ENCODE data around the gene CDC14B.
A peak's percentile ranks its signal among the peaks of the same experiment; 100 is the strongest.

The CDC14B gene

GRCh38 chr9:96502539-96503373 lies 116.9 kb downstream of the CDC14B start:
- H3K27ac Mint-ChIP-seq = no peak overlapping the region
- no peaks in the 10 kb centered on the region for H3K9me3 Mint-ChIP-seq
- H3K27me3 Mint-ChIP-seq (ENCODE audit: low read depth) = peaks cover 6% of the 10 kb centered on the region
- H3K4me3 Mint-ChIP-seq = no peak overlapping the region
- no peaks in the 10 kb centered on the region for H3K4me1 Mint-ChIP-seq (ENCODE audit: low read depth)
- no peaks in the 10 kb centered on the region for H3K36me3 Mint-ChIP-seq (ENCODE audit: low read depth)

GRCh38 chr9:96501633-96502538 lies 117.8 kb downstream of the CDC14B start:
- Mint-ChIP-seq H3K36me3 (ENCODE audit: low read depth) (no peaks in the 10 kb centered on the region), H3K27ac (no peak overlapping the region), H3K4me1 (ENCODE audit: low read depth) (no peaks in the 10 kb centered on the region), H3K27me3 (ENCODE audit: low read depth) (peaks cover 6% of the 10 kb centered on the region), H3K9me3 (no peaks in the 10 kb centered on the region), H3K4me3 (no peak overlapping the region)

- Mint-ChIP-seq H3K4me3 (no peak overlapping the region), H3K4me1 (ENCODE audit: low read depth) (no peaks in the 10 kb centered on the region), H3K9me3 (no peaks in the 10 kb centered on the region), H3K36me3 (ENCODE audit: low read depth) (no peaks in the 10 kb centered on the region), H3K27ac (no peak overlapping the region), H3K27me3 (ENCODE audit: low read depth) (peaks cover 6% of the 10 kb centered on the region)
These were observed 118.7 kb downstream of the CDC14B start for GRCh38 chr9:96500696-96501632.

DNA sequence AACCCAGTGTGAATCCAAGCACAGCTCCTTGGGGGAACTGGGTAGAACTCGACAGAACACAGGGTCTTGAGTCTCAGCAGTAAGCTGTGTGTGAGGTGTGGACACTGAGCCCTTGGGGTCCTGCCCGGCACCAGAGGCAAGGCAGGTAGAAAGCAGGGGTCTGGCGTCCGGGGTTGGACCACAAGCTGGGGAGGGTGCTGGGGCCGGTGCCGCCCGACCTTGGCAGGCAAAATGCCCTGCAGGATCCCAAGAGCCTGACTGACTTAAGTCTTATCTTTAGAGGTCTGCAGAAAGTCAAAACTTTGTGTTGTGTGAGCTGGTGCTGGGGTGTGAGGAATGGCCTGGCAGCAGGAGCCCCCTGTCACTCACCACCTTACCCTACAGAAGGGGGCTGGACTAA lies 120.4 kb downstream of the CDC14B start:
- H3K27ac Mint-ChIP-seq = no peak overlapping the region
- H3K27me3 Mint-ChIP-seq (ENCODE audit: low read depth) = peaks cover 5% of the 10 kb centered on the region
- no peaks in the 10 kb centered on the region for H3K9me3 Mint-ChIP-seq
- H3K4me3 Mint-ChIP-seq = no peak overlapping the region
- no peaks in the 10 kb centered on the region for H3K36me3 Mint-ChIP-seq (ENCODE audit: low read depth)
- H3K4me1 Mint-ChIP-seq (ENCODE audit: low read depth) = no peaks in the 10 kb centered on the region

GRCh38 chr9:96498796-96499195 lies 120.8 kb downstream of the CDC14B start:
- Mint-ChIP-seq H3K27ac (no peak overlapping the region), H3K9me3 (no peaks in the 10 kb centered on the region), H3K27me3 (ENCODE audit: low read depth) (peaks cover 4% of the 10 kb centered on the region), H3K36me3 (ENCODE audit: low read depth) (no peaks in the 10 kb centered on the region), H3K4me1 (ENCODE audit: low read depth) (no peaks in the 10 kb centered on the region), H3K4me3 (no peak overlapping the region)

DNA sequence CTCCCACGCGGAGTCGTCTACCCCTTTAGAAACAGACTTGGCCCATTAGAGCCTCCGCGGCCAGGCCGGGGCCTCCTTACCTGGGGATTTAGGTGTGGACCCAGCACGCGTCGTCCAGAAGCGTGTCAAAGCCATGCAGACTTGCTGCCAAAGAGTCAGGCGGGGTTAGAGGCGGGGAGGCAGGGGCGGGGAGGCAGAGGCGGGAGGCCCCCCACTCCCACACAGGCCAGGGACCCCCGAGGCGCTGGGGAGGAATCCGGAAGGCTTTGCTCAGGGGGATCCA lies 122.6 kb downstream of the CDC14B start:
- Mint-ChIP-seq H3K27ac (no peak overlapping the region), H3K9me3 (no peaks in the 10 kb centered on the region), H3K4me1 (ENCODE audit: low read depth) (no peaks in the 10 kb centered on the region), H3K36me3 (ENCODE audit: low read depth) (no peaks in the 10 kb centered on the region), H3K27me3 (ENCODE audit: low read depth) (no peaks in the 10 kb centered on the region), H3K4me3 (no peak overlapping the region)

GRCh38 chr9:96496368-96497116 lies 123.1 kb downstream of the CDC14B start:
- no peaks in the 10 kb centered on the region for H3K27me3 Mint-ChIP-seq (ENCODE audit: low read depth)
- H3K9me3 Mint-ChIP-seq = no peaks in the 10 kb centered on the region
- H3K27ac Mint-ChIP-seq = no peak overlapping the region
- peaks cover 2% of the 10 kb centered on the region for H3K36me3 Mint-ChIP-seq (ENCODE audit: low read depth)
- no peak overlapping the region for H3K4me3 Mint-ChIP-seq
- peaks cover 2% of the 10 kb centered on the region for H3K4me1 Mint-ChIP-seq (ENCODE audit: low read depth)

- no peaks in the 10 kb centered on the region for H3K27me3 Mint-ChIP-seq (ENCODE audit: low read depth)
- H3K27ac Mint-ChIP-seq = no peak overlapping the region
- no peak overlapping the region for H3K4me3 Mint-ChIP-seq
- no peaks in the 10 kb centered on the region for H3K9me3 Mint-ChIP-seq
- peaks cover 5% of the 10 kb centered on the region for H3K4me1 Mint-ChIP-seq (ENCODE audit: low read depth)
- H3K36me3 Mint-ChIP-seq (ENCODE audit: low read depth) = peaks cover 2% of the 10 kb centered on the region
These were observed 124.3 kb downstream of the CDC14B start for GRCh38 chr9:96495341-96495740.

- Mint-ChIP-seq H3K27ac (no peak overlapping the region), H3K9me3 (no peaks in the 10 kb centered on the region), H3K4me3 (no peak overlapping the region), H3K27me3 (ENCODE audit: low read depth) (no peaks in the 10 kb centered on the region), H3K36me3 (ENCODE audit: low read depth) (peaks cover 6% of the 10 kb centered on the region), H3K4me1 (ENCODE audit: low read depth) (peaks cover 5% of the 10 kb centered on the region)
These were observed 125.3 kb downstream of the CDC14B start for GRCh38 chr9:96494215-96494800.

DNA sequence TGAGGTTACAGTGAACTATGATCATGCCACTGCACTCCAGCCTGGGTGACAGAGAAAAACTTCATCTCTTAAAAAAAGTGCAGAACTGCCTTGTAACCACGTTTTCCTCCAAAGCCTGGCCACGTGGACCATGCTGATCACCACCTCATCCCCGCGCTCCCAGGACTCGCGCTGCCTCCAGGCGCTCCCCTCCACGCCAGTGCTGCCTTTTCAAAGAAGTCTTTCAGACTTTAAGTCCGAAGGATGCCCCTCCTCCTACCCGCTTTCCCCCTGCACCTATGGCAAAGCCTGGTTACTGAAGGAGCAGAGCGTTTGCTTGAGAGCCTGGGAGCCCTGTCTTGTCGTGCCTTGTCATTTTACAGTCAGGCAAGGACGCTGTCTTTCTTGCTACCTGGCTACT lies 125.9 kb downstream of the CDC14B start:
- no peak overlapping the region for H3K4me3 Mint-ChIP-seq
- H3K36me3 Mint-ChIP-seq (ENCODE audit: low read depth) = peaks cover 7% of the 10 kb centered on the region
- peaks cover 5% of the 10 kb centered on the region for H3K4me1 Mint-ChIP-seq (ENCODE audit: low read depth)
- no peaks in the 10 kb centered on the region for H3K27me3 Mint-ChIP-seq (ENCODE audit: low read depth)
- peak overlapping the region; percentile 19 for H3K27ac Mint-ChIP-seq
- no peaks in the 10 kb centered on the region for H3K9me3 Mint-ChIP-seq

GRCh38 chr9:96492993-96493531 lies 126.6 kb downstream of the CDC14B start:
- no peak overlapping the region for H3K27ac Mint-ChIP-seq
- peaks cover 7% of the 10 kb centered on the region for H3K36me3 Mint-ChIP-seq (ENCODE audit: low read depth)
- H3K4me1 Mint-ChIP-seq (ENCODE audit: low read depth) = peaks cover 5% of the 10 kb centered on the region
- no peaks in the 10 kb centered on the region for H3K9me3 Mint-ChIP-seq
- H3K27me3 Mint-ChIP-seq (ENCODE audit: low read depth) = no peaks in the 10 kb centered on the region
- H3K4me3 Mint-ChIP-seq = no peak overlapping the region

DNA sequence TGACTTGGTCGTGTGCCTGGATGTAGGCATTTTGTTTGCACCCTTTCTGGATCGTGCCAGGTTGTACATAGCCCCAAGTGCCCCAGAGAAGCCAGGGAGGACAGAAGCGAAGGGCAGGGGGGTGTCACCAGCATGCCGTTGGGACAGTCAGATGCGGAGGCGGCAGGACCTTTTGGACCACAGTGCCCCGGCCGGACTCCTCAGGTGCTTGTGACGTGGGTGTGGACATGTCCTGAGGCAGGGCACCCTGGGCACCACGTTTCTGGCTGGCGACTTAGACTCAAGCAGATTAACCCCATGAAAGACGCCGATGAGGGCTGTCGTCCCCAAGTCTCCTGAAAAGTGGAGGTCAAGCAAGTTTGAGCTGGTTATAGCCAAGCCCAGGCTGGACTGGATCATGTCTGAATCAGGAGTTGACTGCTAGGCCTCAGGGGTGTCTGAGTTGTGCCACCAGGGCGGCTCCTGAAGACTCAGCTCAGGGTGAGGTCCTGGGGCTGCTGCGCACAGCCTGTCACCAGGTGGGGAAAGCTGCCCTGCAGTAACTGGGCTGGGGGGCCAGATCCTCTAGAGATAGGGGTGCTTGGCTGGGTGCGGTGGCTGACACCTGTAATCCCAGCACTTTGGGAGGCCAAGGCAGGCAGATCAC lies 127.6 kb downstream of the CDC14B start:
- H3K9me3 Mint-ChIP-seq = no peaks in the 10 kb centered on the region
- H3K27me3 Mint-ChIP-seq (ENCODE audit: low read depth) = no peaks in the 10 kb centered on the region
- H3K27ac Mint-ChIP-seq = peak overlapping the region; percentile 78
- peaks cover 5% of the 10 kb centered on the region for H3K4me1 Mint-ChIP-seq (ENCODE audit: low read depth)
- H3K4me3 Mint-ChIP-seq = peak overlapping the region; percentile 47
- H3K36me3 Mint-ChIP-seq (ENCODE audit: low read depth) = peaks cover 8% of the 10 kb centered on the region

Data from T-helper 1 cell treated with Interleukin-12 subunit alpha and Interleukin-12 subunit beta and Interleukin-4 antibody, amounts not matched to agents 30 μg/mL and 1 μg/mL, for 36 hours (primary cell).